ENCODE measurements around the gene VN1R5.

GRCh38 chr1:247294282-247294681 is 38.4 kb downstream of the VN1R5 start:
- no peak for TF ChIP-seq CTCF (IDR thresholded peaks at IDR 0.05; ENCODE audit: extremely low read depth in 1 of 2, insufficient read depth in 1 of 2, low read depth in 1 of 2, low read length in 2 of 2)
- no peak for TF ChIP-seq POLR2A (IDR thresholded peaks at IDR 0.05; ENCODE audit: low read depth, low read length)
- TF ChIP-seq EZH2 (IDR thresholded peaks at IDR 0.05; ENCODE audit: borderline replicate concordance, low read depth, low read length, severe bottlenecking) = no peak
- TF ChIP-seq POLR2AphosphoS5 (IDR thresholded peaks at IDR 0.05; ENCODE audit: insufficient read depth, low read depth, low read length) = no peak
- no peak for TF ChIP-seq FOS (IDR thresholded peaks at IDR 0.05; ENCODE audit: borderline replicate concordance, insufficient read depth, low read length)
- TF ChIP-seq GATA2 (IDR thresholded peaks at IDR 0.05; ENCODE audit: insufficient read depth, insufficient read length, low read depth, low read length) = no peak
- no peak for TF ChIP-seq JUN (IDR thresholded peaks at IDR 0.05; ENCODE audit: borderline replicate concordance, insufficient read depth, insufficient read length, low read depth)
- no peak for TF ChIP-seq MYC (IDR thresholded peaks at IDR 0.05; ENCODE audit: low read depth, low read length)
- no peak for TF ChIP-seq MAX (IDR thresholded peaks at IDR 0.05; ENCODE audit: insufficient read depth, insufficient read length)

Data from endothelial cell of umbilical vein (primary cell).